GM11168 (cell line): ENCODE data around the gene EFTUD2.
"Not testable (repeated sequence)": the region's sequence is repeated elsewhere in the genome, so short reads cannot be mapped to it uniquely, and the experiment has no call there.

ENCODE experiments used
- in situ Hi-C: fragments of 300-500 bp; cut with MboI; formaldehyde crosslinking; loops from one replicate; pipeline ENCODE4 v1.12.0; 2022; ENCODE audit warnings: low sequenced_read_pairs; ENCODE audit not compliant: unreplicated experiment

EFTUD2 gene

DNA sequence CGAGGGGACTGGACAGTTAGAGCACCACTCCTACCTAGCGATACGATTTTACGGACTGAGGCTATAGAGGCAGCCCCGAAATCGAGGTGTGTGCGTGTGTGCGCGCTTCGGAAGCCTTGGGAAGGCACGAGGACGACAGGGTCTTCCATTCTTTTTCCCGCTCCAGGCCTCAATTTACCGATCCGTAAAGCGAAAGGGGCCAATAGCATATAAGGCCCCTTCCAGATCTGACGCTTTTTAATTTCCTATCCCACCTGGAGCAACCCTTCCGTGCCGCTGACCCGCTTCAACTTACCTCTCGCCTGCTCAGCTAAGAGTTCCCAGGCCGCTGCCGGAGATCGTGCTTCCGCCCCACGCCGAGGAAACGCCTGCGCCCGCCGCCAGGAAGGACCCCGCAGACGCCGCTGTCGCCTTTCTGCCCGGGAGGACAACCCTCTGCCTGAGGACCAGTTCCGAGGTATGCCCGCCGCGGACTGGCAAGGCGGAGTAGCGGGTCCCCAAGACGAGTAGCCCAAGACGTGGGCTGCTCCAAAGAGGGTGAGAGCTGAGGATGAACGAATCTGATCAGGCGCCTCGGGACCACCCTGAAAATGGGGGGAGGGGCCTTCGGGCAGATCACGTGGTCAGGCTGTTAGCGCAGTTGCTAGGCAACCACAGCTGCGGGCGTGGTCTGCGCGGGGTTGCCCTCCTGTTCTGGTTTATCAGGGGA lies at the start of gene EFTUD2:
Gene EFTUD2, minus strand, starts transcription at position 372 of the 709 bp plus-strand sequence. CDS start 4,924 bp downstream, outside the sequence.
- in situ Hi-C loops: no loop called here

DNA sequence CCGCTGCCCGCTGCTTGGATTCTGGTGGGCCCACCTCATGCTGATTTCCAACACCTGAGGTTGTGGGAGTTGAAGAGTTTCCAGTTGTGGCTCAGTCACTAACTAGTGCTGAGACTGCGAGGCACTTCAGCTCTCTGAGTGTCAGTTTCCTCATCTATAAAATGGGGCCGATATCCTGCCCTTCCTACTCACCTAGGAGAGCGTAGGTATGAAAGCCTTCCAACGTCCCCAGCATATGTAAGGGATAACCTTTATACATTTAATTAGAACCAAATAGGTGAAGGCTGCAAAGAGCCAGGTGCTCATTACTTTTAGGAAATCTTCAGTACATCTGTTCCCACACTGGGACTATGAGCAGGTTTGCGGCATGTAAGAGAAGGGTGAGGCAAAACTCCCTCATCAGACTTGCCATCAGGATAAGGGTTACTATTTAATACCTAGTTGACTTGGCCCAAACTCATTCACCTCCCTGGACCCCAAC lies 49.1 kb upstream of the EFTUD2 start:
- in situ Hi-C loops: no loop called here

DNA sequence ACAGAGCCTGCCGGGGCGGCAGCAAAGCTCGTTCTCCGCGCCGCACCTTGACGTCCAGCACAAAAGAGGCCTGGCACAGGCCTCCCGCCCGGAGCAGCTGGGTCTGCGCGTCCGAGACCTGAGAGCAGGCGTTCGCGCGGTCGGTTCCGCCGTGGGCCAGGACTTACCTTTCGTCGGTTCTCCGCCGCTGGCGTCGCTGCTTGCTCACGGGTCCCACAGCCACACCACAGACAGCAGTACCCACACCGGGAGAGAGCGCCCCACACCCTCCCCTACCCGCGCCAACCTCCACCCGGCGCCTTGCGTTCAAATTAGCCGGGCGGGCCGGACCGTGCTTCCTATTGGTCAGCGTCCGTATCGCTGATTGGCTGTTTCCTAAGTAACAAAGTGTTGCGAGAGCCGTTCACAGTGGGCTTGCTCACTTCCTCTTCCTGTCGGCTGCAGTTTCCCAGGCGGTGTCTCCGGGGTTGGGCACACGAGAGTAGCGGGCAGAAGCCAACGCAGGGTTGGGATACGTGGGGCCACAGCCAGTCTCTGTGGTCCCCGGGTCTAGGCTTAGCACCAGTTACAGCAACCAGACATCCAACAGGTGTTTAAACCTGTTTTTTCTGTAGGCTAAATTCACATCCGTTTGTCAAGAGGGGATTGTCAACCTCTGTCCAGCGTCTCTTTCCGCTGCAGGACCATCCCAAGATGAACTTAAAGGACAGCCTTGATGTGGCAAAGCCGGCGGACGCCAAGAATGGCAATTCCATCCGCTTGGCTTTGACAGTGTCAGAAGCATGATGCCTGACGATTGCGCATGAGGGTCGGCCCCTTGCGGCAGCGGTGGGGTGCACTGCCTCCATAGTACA lies 48.4 kb upstream of the EFTUD2 start, which contains the start of gene KIF18B:
Gene KIF18B, minus strand, starts transcription at position 313 of the 854 bp plus-strand sequence. CDS start 11,429 bp downstream, outside the sequence.
- in situ Hi-C loops: no loop called here

GRCh38 chr17:44945652-44946051 lies 46.4 kb upstream of the EFTUD2 start:
- in situ Hi-C loops: not testable (repeated sequence)

DNA sequence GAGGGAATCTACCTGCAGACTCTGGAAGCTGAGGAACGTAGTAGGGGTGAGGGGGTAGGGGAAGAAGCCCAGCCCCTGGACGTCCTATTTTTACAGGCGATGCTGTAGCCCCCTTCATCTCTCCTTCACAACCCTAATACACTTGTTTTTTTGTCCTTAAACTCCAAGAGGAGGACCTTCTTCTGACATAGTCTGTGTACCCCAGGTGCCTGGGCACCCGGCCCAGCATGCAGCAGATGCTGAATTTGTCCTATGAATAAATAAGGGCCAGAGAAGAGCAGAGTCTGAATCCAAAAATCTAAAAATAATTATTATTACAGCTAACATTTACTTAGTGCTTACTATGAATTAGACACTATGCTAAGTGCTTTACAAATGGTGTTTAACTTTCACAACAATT lies 43.2 kb upstream of the EFTUD2 start:
- in situ Hi-C loops: no loop called here

DNA sequence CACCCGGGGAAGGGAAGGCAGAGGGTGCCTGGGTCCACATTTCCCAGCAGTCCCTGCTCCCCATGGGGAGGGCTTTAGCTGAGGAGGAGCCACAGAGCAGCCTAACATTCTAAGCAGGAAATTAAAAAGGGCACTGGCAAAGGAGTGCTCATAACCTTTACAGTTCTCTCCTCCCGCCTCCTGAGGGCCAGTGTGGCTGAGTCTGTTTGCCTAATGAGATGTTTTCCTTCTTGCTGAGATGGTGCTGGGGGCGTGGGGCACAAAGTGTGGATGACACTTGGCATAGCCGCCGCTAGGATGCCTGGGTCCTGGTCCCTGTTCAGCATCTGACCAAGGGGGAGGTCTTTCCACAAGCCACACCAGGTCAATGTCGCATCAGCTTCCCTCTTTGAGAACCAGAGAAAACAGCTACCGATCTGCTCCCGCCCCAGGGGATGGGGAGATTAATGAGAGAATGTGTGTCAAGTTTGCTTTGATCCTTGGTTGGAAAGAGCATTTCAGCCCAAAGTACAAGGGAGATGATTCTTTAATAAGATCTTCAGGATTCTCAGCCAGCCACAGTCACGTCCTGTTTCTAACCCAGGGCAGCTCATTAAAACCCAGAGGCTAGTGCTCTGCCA lies 42.6 kb upstream of the EFTUD2 start:
- in situ Hi-C loops: no loop called here

GRCh38 chr17:44940768-44941167 lies 41.5 kb upstream of the EFTUD2 start:
- in situ Hi-C loops: no loop called here

GRCh38 chr17:44940317-44940716 lies 41.1 kb upstream of the EFTUD2 start:
- in situ Hi-C loops: no loop called here

GRCh38 chr17:44935116-44935515 lies 35.9 kb upstream of the EFTUD2 start:
- in situ Hi-C loops: no loop called here

- in situ Hi-C loops: no loop called here
These were observed 35.5 kb upstream of the EFTUD2 start for GRCh38 chr17:44934745-44935105.

DNA sequence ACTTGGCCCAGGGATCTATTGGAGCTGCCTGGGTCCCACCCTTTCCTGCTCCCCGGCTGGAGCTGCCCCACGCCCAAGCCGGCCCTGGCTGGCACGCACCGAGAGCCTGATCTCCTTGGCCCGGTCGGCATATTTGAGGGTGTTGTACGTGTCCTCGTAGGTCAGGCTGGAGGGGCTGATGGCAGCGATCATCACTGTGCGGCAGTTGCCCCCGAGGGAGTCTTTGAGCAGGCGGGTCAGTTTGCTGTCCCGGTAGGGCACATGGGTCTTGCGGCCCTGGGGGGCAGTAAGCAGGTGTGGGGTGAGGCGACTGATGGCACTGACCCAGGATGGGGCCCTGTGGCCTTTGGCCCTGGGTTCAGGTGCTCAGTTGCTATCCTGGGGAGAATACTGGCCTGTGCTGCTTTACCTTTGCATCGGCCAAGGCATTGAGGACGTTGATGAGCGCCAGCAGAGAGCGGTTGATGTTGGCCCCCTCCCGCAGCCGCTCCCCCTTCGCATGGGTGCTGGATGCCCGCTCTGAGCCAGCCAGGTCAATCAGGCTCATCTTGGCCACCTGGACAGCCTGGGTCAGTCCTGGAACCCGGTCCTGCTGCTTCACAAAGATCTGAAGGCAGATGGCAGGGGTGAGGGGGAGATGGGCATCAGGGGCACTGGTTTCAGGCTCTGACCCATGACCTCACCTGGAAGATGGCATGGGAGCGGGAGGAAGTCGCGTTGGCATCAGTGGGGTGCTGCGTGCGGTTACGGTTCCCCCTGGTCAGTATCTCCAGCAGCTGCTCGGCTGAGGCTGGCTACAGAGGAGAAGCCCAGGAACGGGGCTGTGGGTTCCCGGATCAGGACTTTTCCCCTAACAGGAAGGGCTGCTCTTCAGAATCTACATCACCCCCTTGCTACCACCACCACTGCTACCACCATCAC lies 34.8 kb upstream of the EFTUD2 start:
- in situ Hi-C loops: no loop called here

GRCh38 chr17:44932787-44933097 lies 33.5 kb upstream of the EFTUD2 start:
- in situ Hi-C loops: no loop called here

DNA sequence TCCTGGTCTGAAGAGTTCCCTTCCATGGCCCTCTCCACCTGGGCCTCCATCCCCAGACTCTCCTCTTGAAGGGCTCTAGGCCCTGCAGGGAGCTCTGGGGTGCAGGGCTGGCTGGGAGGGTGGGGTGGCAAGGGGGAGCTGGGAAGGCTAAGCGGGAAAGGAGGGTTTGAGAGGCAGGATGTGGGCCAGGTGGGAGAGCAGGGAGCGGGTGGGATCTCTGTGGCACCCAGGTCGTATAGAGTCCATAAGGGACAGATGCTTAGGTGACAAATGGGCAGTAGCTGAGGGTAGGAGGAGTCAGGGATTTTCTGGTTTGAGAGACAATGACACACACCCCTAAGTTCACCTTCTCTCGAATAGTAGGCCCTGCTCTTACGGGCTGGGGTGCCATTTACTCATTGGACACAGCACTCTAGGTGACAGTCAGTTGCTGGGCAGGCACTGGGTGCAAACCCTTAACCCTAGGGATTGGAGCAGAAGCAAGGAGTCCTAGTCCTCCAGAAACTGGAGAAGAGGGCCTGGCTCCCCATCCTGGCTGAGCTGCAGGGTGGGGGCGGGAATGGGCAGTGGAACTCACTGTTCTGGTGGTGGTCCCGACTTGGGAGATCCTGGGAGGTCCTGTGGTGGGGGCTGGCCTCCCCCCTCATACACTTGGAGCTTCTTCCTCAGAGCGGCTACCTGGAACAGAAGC lies 33.0 kb upstream of the EFTUD2 start:
- in situ Hi-C loops: no loop called here

- in situ Hi-C loops: no loop called here
These were observed 32.1 kb upstream of the EFTUD2 start for GRCh38 chr17:44931376-44931775.

- in situ Hi-C loops: no loop called here
These were observed 31.4 kb upstream of the EFTUD2 start for GRCh38 chr17:44930667-44931066.

- in situ Hi-C loops: loop anchor here (5.0 kb wide), 1 partner anchor 83 kb away; no protein-coding TSS in a partner anchor
These were observed 29.9 kb upstream of the EFTUD2 start for GRCh38 chr17:44928950-44929720.

DNA sequence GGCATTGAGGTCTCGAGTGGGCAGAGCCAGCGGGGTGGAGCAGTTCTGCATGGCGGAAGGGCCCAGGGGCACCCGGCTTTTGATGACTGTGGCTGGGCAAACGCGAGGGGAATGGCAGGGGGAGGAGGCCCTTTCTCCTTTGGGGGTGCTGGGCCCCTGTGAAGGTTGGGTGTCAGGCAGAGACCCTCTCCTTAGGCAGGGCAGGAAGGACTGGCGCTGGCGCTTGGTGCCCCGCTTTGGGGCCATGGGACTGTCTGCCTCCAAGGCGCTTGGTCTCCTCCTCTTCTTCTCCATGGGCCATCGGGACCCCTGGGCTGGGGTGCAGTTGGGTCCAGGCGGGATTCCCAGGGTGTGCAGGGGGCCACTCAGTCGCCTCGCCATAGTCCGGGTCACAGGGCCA lies 28.9 kb upstream of the EFTUD2 start:
- in situ Hi-C loops: loop anchor here (5.0 kb wide), 1 partner anchor 84 kb away; no protein-coding TSS in a partner anchor

DNA sequence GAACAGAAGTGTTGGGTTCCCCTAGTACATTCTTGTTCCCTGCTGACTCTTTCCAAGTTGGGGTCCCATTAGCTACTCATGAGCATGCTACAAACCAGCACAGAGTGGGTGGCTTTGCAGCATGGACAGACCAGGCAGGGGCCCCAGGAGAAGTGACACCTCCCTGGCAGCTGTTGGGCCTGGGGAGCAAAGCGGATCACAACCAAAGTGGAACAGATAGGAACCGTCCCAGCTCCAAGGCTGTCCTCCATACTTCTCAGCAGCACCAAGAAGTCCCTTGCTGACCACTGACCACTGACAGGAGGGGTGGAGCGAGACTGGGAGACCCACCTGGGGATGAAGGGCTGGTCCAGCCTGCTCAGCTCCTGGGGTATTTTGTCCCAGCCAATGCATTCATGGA lies 28.5 kb upstream of the EFTUD2 start:
- in situ Hi-C loops: loop anchor here (5.0 kb wide), 1 partner anchor 85 kb away; no protein-coding TSS in a partner anchor
